Mesenteric fat pad (tissue), 1 donor: ENCODE results near the gene KLK2. TPM values are rescaled to one million over a fixed set of nuclear protein-coding genes. Genes with fewer than 3 reads are reported as not detected.

Experiments
- DNase-seq: peaks from one replicate; pipeline ENCODE4 v3.0.0-alpha.2; 2020; ENCODE audit warnings: low spot score
- total RNA-seq: library from RNA; stranded (reverse); fragmentation: NEBNext Ultra II Directional; extraction: Animal tissue kit (Norgen Biotek cat#: 25700); gene quantifications from one replicate; pipeline ENCODE4 v1.2.1, GENCODE V29; 2021
- donor health status: DM: yes; HTN: yes; CAD: no.

The KLK2 gene
- total RNA-seq, 1 donor from 2014 or later = not detected

DNA sequence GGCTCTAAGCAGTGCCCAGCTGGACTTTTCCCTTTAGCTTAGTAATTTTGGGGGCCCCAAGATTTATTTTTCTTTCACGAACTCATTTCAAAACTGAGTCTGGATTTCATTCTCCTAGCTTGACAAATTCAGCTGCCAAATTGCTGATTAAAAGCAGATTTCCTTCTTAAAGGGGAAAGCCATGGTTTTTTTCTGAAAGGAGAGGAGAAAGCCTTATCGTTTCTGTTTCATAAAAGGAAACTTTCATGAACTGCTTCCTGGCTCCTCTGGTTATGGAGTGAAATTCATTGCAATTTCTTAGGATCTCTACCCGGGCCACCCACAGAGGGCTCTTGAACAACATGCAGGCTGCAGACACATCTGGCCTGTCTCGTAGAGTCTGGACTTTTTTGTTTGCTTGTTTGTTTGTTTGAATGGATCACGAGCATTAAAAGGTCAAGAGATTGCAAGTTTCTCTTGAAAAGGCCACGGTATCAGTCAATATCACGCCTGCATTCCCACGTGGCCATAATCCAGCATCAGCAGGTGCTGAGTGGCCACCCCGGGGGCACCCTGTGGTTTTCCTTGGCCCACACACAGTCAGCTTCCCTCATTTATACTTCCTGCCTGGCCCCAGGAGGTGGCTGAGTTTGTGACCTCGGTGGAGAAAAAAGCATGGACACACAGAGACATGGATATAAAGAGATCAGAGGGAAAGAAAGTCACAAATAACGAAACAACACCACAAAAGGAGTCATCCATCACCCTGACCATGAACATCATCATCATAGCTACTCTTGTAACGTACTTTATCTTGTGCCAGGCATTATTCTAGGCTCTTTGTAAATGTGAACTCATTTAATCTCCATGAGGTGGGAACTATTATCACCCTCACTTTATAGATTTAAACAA, 48.4 kb downstream of the KLK2 start:
- DNase-seq = no peak

DNA sequence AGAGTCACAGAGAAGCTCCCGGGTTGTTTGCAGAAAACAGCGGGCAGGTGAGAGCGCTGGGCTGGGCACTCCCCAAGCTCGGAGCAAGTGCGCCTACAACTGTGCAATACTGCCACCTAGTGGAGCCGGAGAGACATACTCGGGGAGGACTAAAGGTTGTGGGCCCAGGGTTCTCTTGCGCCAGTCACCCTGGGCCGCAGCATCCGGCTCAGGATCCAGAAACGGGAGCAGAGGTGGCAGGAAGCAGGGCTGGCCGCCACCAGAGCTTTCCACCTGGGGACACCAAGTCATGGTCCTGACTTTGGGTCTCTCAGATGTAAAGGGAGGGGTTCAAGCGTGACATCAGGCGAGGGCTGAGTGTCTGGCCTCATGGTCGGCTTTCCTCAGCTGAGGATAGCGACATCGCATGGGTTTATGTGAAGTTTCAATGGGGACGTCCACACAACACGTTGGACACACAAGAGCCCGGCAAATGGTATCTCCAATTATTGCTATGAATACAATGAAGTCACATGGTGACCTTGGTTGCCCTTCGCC, 49.1 kb downstream of the KLK2 start:
- no peak for DNase-seq

DNA sequence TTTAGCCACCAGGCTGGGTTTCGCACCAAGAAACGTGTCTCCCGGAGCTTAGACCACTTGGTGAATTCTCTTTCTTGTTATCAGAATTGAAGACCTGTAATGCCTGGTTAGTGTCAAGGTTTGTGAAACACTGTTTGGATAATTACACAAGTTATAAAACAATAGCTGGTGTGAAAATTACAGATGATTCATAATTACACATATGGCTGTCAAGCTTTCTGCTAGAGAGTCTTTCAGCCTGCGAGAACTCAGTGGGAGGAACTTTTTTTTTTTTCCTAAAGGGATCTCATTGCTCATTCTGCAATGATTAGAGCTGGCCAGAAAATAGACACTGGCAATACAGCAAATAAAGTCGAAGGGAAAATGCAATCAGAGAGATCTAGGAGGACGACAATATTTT, 51.3 kb downstream of the KLK2 start:
- no peak for DNase-seq

DNA sequence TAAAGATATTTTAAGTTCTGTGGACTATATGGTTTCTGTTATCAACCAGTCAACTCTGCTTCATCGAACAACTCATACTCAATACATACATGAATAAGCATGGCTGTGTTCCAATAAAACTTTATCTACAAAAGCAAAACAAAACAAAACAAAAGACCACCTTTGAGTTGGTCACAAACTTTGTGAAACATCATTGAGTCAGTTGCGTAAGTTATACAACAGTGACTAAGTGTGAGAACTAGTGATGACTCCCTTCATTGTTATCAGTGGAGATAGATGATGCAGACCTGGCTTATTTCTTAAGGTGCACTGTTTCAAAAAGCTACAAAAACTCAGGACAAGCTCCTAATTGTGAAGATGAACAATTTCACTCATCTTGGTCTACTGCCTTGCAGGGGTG, 52.5 kb downstream of the KLK2 start:
- no peak for DNase-seq

DNA sequence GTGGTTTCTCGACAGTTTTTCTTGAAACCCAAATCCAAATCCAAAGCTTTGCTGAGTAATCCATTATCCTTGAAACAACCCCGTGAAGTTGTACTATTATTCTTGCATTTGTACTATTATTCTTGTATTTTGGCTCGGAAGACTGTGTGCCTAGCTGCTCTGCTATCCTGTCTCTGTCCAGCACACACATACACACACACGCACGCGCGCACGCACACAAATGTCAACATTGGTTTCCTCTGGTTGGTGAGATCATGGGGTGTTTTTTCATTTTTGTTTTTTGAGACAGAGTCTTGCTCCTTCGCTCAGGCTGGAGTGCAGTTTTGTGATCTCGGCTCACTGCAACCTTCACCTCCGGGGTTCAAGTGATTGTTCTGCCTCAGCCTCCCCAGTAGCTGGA, 52.9 kb downstream of the KLK2 start:
- DNase-seq = no peak

DNA sequence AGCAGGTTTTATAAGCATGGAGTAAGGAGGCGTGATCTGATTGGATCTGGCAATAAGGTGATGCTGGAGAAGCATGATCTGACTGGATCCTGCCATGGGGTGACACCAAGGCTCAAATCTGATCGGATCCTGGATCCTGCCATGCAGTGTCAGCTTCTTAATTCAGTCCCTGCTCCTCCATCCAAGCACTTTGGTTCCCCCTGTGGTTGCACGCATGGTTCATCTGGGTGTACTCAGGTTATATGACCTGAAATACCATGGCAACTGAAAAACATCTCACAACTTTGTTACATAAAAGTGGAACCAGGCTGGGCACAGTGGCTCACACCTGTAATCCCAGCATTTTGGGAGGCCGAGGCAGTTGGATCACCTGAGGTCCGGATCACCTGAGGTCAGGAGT, 55.6 kb downstream of the KLK2 start:
- DNase-seq = no peak

Other genes starting within 250 kb of the KLK2 start
- gene SYT3, start 233.6 kb upstream of the KLK2 start, total RNA-seq = 0.51 TPM
- not detected for gene C19orf81, start 224.0 kb upstream of the KLK2 start, total RNA-seq
- gene SHANK1, start 153.6 kb upstream of the KLK2 start, total RNA-seq = 0.74 TPM
- 13.2 TPM for gene CLEC11A, start 150.1 kb upstream of the KLK2 start, total RNA-seq
- not detected for gene GPR32, start 103.0 kb upstream of the KLK2 start, total RNA-seq
- not detected for gene ACP4, start 83.0 kb upstream of the KLK2 start, total RNA-seq
- 1.1 TPM for gene KLK1, start 49.7 kb upstream of the KLK2 start, total RNA-seq
- gene KLK15, start 39.9 kb upstream of the KLK2 start, total RNA-seq = not detected
- gene KLK3, start 18.5 kb upstream of the KLK2 start, total RNA-seq = not detected
- not detected for gene KLK4, start 38.0 kb downstream of the KLK2 start, total RNA-seq
- gene KLK5, start 79.6 kb downstream of the KLK2 start, total RNA-seq = not detected
- gene KLK6, start 96.2 kb downstream of the KLK2 start, total RNA-seq = not detected
- not detected for gene KLK7, start 110.5 kb downstream of the KLK2 start, total RNA-seq
- gene KLK8, start 128.2 kb downstream of the KLK2 start, total RNA-seq = not detected
- not detected for gene KLK10, start 146.3 kb downstream of the KLK2 start, total RNA-seq
- not detected for gene KLK11, start 153.2 kb downstream of the KLK2 start, total RNA-seq
- not detected for gene KLK12, start 161.6 kb downstream of the KLK2 start, total RNA-seq
- gene KLK13, start 191.7 kb downstream of the KLK2 start, total RNA-seq = not detected
- gene KLK14, start 209.4 kb downstream of the KLK2 start, total RNA-seq = not detected
- 10.0 TPM for gene CTU1, start 235.0 kb downstream of the KLK2 start, total RNA-seq